GM18517 (cell line): ENCODE measurements around the gene CRB3.
"Not testable (repeated sequence)": the region's sequence is repeated elsewhere in the genome, so short reads cannot be mapped to it uniquely, and the experiment has no call there.

ENCODE experiments used
- ATAC-seq: cut with Tn5 transposase; IDR thresholded peaks from one replicate; pipeline ENCODE4 v1.9.1; 2021; ENCODE audit warnings: mild to moderate bottlenecking, moderate library complexity; ENCODE audit not compliant: unreplicated experiment

The CRB3 gene

GRCh38 chr19:6464070-6464873, at the start of gene CRB3:
Gene CRB3 (plus strand): TSS chr19:6464271. CDS start chr19:6464702, 431 bp downstream.
- no peak for ATAC-seq

- ATAC-seq: no peak
Measured at GRCh38 chr19:6414793-6415590, 49.1 kb upstream of the CRB3 start.

GRCh38 chr19:6415591-6416190, 48.4 kb upstream of the CRB3 start:
- no peak for ATAC-seq

- no peak for ATAC-seq
Measured at GRCh38 chr19:6416658-6417405, 47.2 kb upstream of the CRB3 start.

GRCh38 chr19:6417713-6418561, 46.1 kb upstream of the CRB3 start:
- no peak for ATAC-seq

GRCh38 chr19:6418562-6418932, 45.5 kb upstream of the CRB3 start:
- ATAC-seq: no peak

- no peak for ATAC-seq
Measured at GRCh38 chr19:6421075-6422014, 42.7 kb upstream of the CRB3 start.

- ATAC-seq: no peak
Measured at GRCh38 chr19:6423499-6424194, 40.4 kb upstream of the CRB3 start.

GRCh38 chr19:6424195-6424938, 39.7 kb upstream of the CRB3 start, which contains the start of gene KHSRP:
Gene KHSRP (minus strand): TSS chr19:6424811. CDS start chr19:6424701, 110 bp downstream.
- no peak for ATAC-seq

GRCh38 chr19:6424939-6425731, 38.9 kb upstream of the CRB3 start:
- ATAC-seq: peak; percentile 92

- ATAC-seq: no peak
Measured at GRCh38 chr19:6425732-6426620, 38.1 kb upstream of the CRB3 start.

- ATAC-seq: no peak
Measured at GRCh38 chr19:6427131-6427530, 36.9 kb upstream of the CRB3 start.

GRCh38 chr19:6428692-6429418, 35.2 kb upstream of the CRB3 start:
- ATAC-seq: not testable (repeated sequence)

GRCh38 chr19:6429419-6430221, 34.5 kb upstream of the CRB3 start:
- no peak for ATAC-seq
